ENCODE results near the gene PLEKHA3. TPM values are rescaled to one million over a fixed set of nuclear protein-coding genes. Genes with fewer than 3 reads are reported as not detected.

PLEKHA3 gene
- total and polyA plus RNA-seq, 9 of the 15 experiments (the other 6 are each of a cell fraction or from before 2014, with no cell fraction given) = 2.3 to 23.4 (median 10.5) TPM

- no peak for TF ChIP-seq E2F8 (IDR thresholded peaks at IDR 0.05; ENCODE audit: low read depth, partially characterized antibody)
- TF ChIP-seq ZNF444 (CRISPR knock-in tag; IDR thresholded peaks at IDR 0.05) = no peak
- no peak for TF ChIP-seq FOXA1 (IDR thresholded peaks at IDR 0.05; ENCODE audit: borderline replicate concordance)
- peak; percentile 36; the same call in 1 of the 2 replicates for TF ChIP-seq CBX5 (IDR thresholded peaks at IDR 0.05; ENCODE audit: borderline replicate concordance, low read depth)
- TF ChIP-seq KLF16 (IDR thresholded peaks at IDR 0.05) = peak; percentile 14; the same call in 1 of the 2 replicates
- no peak for TF ChIP-seq ZNF445 (CRISPR knock-in tag; IDR thresholded peaks at IDR 0.05; ENCODE audit: low read depth)
- TF ChIP-seq DEAF1 (CRISPR knock-in tag; IDR thresholded peaks at IDR 0.05) = no peak
- peak; percentile 62; the same call in 1 of the 2 replicates for TF ChIP-seq ETS1 (conservative IDR thresholded peaks at IDR 0.05; ENCODE audit: control insufficient read depth, low read depth, low read length)
- TF ChIP-seq CGGBP1 (CRISPR knock-in tag; IDR thresholded peaks at IDR 0.05) = peak; percentile 58; the same call in 1 of the 2 replicates
- peak; percentile 79 for TF ChIP-seq CREB3L1 (IDR thresholded peaks at IDR 0.05; ENCODE audit: borderline replicate concordance, low read depth)
- no peak for TF ChIP-seq TCF15 (CRISPR knock-in tag; IDR thresholded peaks at IDR 0.05)
- peak; percentile 97 for TF ChIP-seq EGR1 (conservative IDR thresholded peaks at IDR 0.05)
- no peak for TF ChIP-seq FOXM1 (IDR thresholded peaks at IDR 0.05; ENCODE audit: low read depth)
- TF ChIP-seq FOXM1 (CRISPR knock-in tag; IDR thresholded peaks at IDR 0.05; ENCODE audit: low read depth) = peak; percentile 87; the same call in 1 of the 2 replicates
- TF ChIP-seq MECOM (CRISPR knock-in tag; IDR thresholded peaks at IDR 0.05) = no peak
- TF ChIP-seq MTA3 (IDR thresholded peaks at IDR 0.05; ENCODE audit: borderline replicate concordance) = peak; percentile 94
- TF ChIP-seq TRIM28 (IDR thresholded peaks at IDR 0.05) = no peak; the same call in 1 of the 2 replicates
- TF ChIP-seq ZC3H11A (IDR thresholded peaks at IDR 0.05; ENCODE audit: low read depth, low read length) = 0 out of 2 replicates have a peak, but pooled peaks have one; percentile 22
- no peak for TF ChIP-seq PRMT5 (CRISPR knock-in tag; IDR thresholded peaks at IDR 0.05)
- TF ChIP-seq SMARCE1 (IDR thresholded peaks at IDR 0.05) = 0 out of 2 replicates have a peak, but pooled peaks have one; percentile 31
- TF ChIP-seq FUS (optimal IDR thresholded peaks at IDR 0.05; ENCODE audit: low read depth, low read length) = no peak
Measured at GRCh38 chr2:178450774-178451525, 29.3 kb upstream of the PLEKHA3 start, which contains the start of the genes PJVK and PRKRA (continued).
